ENCODE measurements around the gene MPHOSPH6. TPM values are rescaled to one million over a fixed set of nuclear protein-coding genes. Genes with fewer than 3 reads are reported as not detected.

MPHOSPH6 gene
- total and polyA plus RNA-seq, 2 of the 13 experiments (the other 11 are each of a cell fraction or from before 2014, with no cell fraction given): 28.4 to 76.4 TPM

DNA sequence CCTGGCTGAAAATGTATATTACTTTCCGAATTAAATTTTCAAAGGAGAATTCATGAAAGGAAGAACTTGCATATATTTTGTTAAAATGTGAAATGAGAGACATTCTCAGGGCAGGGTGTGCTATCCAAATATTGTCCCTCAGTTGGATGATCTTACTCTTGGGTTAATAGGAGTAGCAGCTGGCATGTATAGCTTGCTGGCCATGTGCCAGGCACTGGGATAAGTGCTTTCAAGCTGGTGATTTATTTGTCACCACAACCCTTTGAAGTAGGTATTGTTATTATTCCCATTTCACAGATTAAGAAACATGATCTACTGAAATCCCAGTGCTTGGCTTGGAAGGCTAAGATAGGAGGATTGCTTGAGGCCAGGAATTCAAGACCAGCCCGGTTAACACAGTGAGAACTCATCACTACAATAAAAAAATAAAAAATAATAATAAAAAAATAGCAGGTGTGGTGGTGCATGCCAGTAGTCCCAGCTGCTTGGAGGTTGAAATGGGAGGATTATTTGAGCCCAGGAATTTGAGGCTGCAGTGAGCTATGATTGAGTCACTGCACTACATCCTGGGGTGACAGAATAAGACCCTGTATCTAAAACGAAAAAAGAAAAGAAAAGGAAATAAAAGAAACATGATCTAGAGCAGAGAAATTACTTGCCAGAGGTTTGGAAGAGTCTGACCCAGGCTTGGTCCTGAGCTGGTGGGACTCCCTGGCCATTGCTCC is 11.6 kb upstream of the MPHOSPH6 start:
- H3K4me1 ChIP-seq (ENCODE audit: insufficient read depth, low read length): no peaks in the 10 kb centered on the region
- in situ Hi-C loops (cut with HindIII; ENCODE audit: extremely low pct_ligation_motif_present, low pct_unique_long_range_greater_than_20kb): no loop called here
- H4K20me1 ChIP-seq (ENCODE audit: insufficient read depth, low read length): no peaks in the 10 kb centered on the region
- DNase-seq (ENCODE audit: low spot score) (no peak), FAIRE-seq (no peak), ATAC-seq (no peak)
- no peak overlapping the region for H2AFZ ChIP-seq (ENCODE audit: low read length)
- ChIA-PET CTCF (ENCODE audit: low intra/inter-chr PET ratio, low total read pairs) (no interaction called here), POLR2A (no interaction called here)
- no peaks in the 10 kb centered on the region for H3K36me3 ChIP-seq (replicated peaks in 1 of 2; ENCODE audit: control insufficient read depth in 1 of 2, insufficient read depth in 2 of 2, low read length in 2 of 2)
- H3K4me3 ChIP-seq (replicated peaks in 1 of 3; ENCODE audit: insufficient read depth in 1 of 3, low read depth in 2 of 3, low read length in 3 of 3): no peak overlapping the region
- WGBS (ENCODE audit: low lambda C conversion rate): 41% methylated on average over 3 of the region's 3 CpGs
- H3K27ac ChIP-seq (ENCODE audit: extremely low read length, insufficient read depth, low read length): no peak overlapping the region
- BruUV-seq (replicated peaks): no TSS peak
- no peak overlapping the region for H3K4me2 ChIP-seq (ENCODE audit: low read depth, low read length)
- H3K27me3 ChIP-seq (ENCODE audit: control insufficient read depth in 1 of 2, insufficient read depth in 2 of 2, low read length in 2 of 2): peaks cover 0 to 20% of the 10 kb centered on the region in 2 experiments; a peak in 2 of 5 replicates
- intact Hi-C loops (cut with micrococcal nuclease; ENCODE audit: unreplicated experiment): no loop called here
- H3K79me2 ChIP-seq (ENCODE audit: insufficient read depth, low read length): no peaks in the 10 kb centered on the region
- no peaks in the 10 kb centered on the region for H3K9me3 ChIP-seq (ENCODE audit: low read length)
- no peak overlapping the region for H3K9ac ChIP-seq (ENCODE audit: insufficient read depth, low read depth, low read length)
- TF ChIP-seq ZNF768 (CRISPR knock-in tag; IDR thresholded peaks at IDR 0.05): no peak
- TF ChIP-seq, protein P1, sequence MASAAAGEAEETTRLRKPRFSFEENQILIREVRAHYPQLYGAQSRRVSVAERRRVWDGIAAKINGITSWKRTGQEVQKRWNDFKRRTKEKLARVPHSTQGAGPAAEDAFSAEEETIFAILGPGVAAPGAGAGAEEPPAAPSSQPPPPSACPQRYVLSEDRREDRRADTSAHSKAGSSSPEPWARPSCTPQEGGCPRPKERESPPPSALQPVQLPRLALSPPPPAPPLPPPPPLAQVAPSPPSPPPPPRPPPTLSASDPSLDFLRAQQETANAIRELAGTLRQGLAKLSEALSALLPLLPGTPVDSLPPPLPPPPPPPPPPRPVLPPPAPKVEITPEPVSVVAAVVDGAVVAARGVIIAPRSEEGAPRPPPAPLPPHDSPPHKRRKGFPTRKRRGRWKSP (CRISPR knock-in tag; IDR thresholded peaks at IDR 0.05): no peak
- no peak for TF ChIP-seq MBNL3 (CRISPR knock-in tag; conservative IDR thresholded peaks at IDR 0.05)
- TF ChIP-seq, protein P2, sequence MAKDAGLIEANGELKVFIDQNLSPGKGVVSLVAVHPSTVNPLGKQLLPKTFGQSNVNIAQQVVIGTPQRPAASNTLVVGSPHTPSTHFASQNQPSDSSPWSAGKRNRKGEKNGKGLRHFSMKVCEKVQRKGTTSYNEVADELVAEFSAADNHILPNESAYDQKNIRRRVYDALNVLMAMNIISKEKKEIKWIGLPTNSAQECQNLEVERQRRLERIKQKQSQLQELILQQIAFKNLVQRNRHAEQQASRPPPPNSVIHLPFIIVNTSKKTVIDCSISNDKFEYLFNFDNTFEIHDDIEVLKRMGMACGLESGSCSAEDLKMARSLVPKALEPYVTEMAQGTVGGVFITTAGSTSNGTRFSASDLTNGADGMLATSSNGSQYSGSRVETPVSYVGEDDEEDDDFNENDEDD (CRISPR knock-in tag; IDR thresholded peaks at IDR 0.05; ENCODE audit: borderline replicate concordance): no peak
- TF ChIP-seq ZNF891 (CRISPR knock-in tag; IDR thresholded peaks at IDR 0.05): no peak
- TF ChIP-seq, protein P3, sequence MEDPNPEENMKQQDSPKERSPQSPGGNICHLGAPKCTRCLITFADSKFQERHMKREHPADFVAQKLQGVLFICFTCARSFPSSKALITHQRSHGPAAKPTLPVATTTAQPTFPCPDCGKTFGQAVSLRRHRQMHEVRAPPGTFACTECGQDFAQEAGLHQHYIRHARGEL (CRISPR knock-in tag; IDR thresholded peaks at IDR 0.05): no peak
- no peak for TF ChIP-seq HOXA7 (CRISPR knock-in tag; IDR thresholded peaks at IDR 0.05)
- no peak for TF ChIP-seq ZC3H13 (CRISPR knock-in tag; IDR thresholded peaks at IDR 0.05)
- TF ChIP-seq, protein P4, sequence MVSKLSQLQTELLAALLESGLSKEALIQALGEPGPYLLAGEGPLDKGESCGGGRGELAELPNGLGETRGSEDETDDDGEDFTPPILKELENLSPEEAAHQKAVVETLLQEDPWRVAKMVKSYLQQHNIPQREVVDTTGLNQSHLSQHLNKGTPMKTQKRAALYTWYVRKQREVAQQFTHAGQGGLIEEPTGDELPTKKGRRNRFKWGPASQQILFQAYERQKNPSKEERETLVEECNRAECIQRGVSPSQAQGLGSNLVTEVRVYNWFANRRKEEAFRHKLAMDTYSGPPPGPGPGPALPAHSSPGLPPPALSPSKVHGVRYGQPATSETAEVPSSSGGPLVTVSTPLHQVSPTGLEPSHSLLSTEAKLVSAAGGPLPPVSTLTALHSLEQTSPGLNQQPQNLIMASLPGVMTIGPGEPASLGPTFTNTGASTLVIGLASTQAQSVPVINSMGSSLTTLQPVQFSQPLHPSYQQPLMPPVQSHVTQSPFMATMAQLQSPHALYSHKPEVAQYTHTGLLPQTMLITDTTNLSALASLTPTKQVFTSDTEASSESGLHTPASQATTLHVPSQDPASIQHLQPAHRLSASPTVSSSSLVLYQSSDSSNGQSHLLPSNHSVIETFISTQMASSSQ (IDR thresholded peaks at IDR 0.05; ENCODE audit: low read depth): no peak
- TF ChIP-seq, protein P4 (CRISPR knock-in tag; IDR thresholded peaks at IDR 0.05; ENCODE audit: borderline replicate concordance): no peak
- TF ChIP-seq KLF13 (CRISPR knock-in tag; IDR thresholded peaks at IDR 0.05): no peak
- no peak for TF ChIP-seq KDM5B (CRISPR knock-in tag; IDR thresholded peaks at IDR 0.05; ENCODE audit: borderline replicate concordance)
- no peak for TF ChIP-seq SRSF9 (IDR thresholded peaks at IDR 0.05; ENCODE audit: borderline replicate concordance, insufficient read depth, low read depth, low read length, poor library complexity, severe bottlenecking)

Measured in HepG2 (cell line).